ENCODE data around the gene CACNG4.

The CACNG4 gene

DNA sequence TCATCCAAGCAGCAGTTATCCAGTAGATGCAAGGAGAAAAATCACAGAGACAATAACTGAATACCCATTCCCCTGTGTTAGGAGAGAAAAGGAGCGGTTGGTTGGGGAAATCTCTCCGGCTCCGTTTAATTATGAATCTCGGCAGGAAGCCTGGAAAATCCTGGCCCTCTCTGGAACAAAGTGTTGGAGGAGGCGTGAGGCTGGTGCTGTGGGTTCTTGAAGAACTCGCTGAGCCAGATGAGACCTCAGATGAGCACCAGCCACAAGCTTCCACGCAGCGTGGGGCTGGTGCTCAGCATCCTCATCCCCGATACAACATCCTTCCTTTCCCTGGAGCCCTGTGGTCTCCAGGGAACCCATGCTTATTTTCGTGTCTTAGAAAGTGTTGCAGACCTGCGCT is 39.7 kb downstream of the CACNG4 start:
- H3K9me3 ChIP-seq (ENCODE audit: insufficient read depth, low read depth, low read length): peaks cover 6% of the 10 kb centered on the region; the same call in 1 of the 2 replicates
- no peaks in the 10 kb centered on the region for H3K9me2 ChIP-seq (replicated peaks; ENCODE audit: low read depth, low read length)
- H4K20me1 ChIP-seq (ENCODE audit: insufficient read depth, low read length, poor library complexity, severe bottlenecking): no peaks in the 10 kb centered on the region
- no peak overlapping the region for H2AFZ ChIP-seq (ENCODE audit: low read length)
- H3K4me1 ChIP-seq (ENCODE audit: insufficient read depth, low read length, poor library complexity, severe bottlenecking): no peaks in the 10 kb centered on the region
- no peaks in the 10 kb centered on the region for H3K36me3 ChIP-seq (ENCODE audit: insufficient read depth, low read length)
- no peak overlapping the region for H3K9ac ChIP-seq (ENCODE audit: low read depth, low read length, poor library complexity, severe bottlenecking)
- no peaks in the 10 kb centered on the region for H3K27me3 ChIP-seq (ENCODE audit: insufficient read depth, low read length, poor library complexity, severe bottlenecking)
- H3K79me2 ChIP-seq (ENCODE audit: insufficient read depth, low read length): no peaks in the 10 kb centered on the region
- H3K4me3 ChIP-seq (ENCODE audit: low read length, poor library complexity, severe bottlenecking): no peak overlapping the region
- H3F3A ChIP-seq (ENCODE audit: low read depth): no peaks in the 10 kb centered on the region
- H3K4me2 ChIP-seq (ENCODE audit: low read depth, low read length, poor library complexity, severe bottlenecking): no peak overlapping the region
- no peak for TF ChIP-seq EZH2phosphoT487 (IDR thresholded peaks at IDR 0.05; ENCODE audit: borderline replicate concordance)
- TF ChIP-seq, protein P1, sequence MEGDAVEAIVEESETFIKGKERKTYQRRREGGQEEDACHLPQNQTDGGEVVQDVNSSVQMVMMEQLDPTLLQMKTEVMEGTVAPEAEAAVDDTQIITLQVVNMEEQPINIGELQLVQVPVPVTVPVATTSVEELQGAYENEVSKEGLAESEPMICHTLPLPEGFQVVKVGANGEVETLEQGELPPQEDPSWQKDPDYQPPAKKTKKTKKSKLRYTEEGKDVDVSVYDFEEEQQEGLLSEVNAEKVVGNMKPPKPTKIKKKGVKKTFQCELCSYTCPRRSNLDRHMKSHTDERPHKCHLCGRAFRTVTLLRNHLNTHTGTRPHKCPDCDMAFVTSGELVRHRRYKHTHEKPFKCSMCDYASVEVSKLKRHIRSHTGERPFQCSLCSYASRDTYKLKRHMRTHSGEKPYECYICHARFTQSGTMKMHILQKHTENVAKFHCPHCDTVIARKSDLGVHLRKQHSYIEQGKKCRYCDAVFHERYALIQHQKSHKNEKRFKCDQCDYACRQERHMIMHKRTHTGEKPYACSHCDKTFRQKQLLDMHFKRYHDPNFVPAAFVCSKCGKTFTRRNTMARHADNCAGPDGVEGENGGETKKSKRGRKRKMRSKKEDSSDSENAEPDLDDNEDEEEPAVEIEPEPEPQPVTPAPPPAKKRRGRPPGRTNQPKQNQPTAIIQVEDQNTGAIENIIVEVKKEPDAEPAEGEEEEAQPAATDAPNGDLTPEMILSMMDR (conservative IDR thresholded peaks at IDR 0.05; ENCODE audit: low read length): no peak

- Histone ChIP-seq H3K4me3 (ENCODE audit: low read length, poor library complexity, severe bottlenecking) (no peak overlapping the region), H3K79me2 (ENCODE audit: insufficient read depth, low read length) (no peaks in the 10 kb centered on the region), H3K36me3 (ENCODE audit: insufficient read depth, low read length) (no peaks in the 10 kb centered on the region), H3K9me2 (replicated peaks; ENCODE audit: low read depth, low read length) (no peaks in the 10 kb centered on the region), H3K9me3 (ENCODE audit: insufficient read depth, low read depth, low read length) (peaks cover 6% of the 10 kb centered on the region; the same call in 1 of the 2 replicates), H4K20me1 (ENCODE audit: insufficient read depth, low read length, poor library complexity, severe bottlenecking) (no peaks in the 10 kb centered on the region), H3K4me2 (ENCODE audit: low read depth, low read length, poor library complexity, severe bottlenecking) (no peak overlapping the region), H2AFZ (ENCODE audit: low read length) (no peak overlapping the region), H3K27me3 (ENCODE audit: insufficient read depth, low read length, poor library complexity, severe bottlenecking) (no peaks in the 10 kb centered on the region), H3K4me1 (ENCODE audit: insufficient read depth, low read length, poor library complexity, severe bottlenecking) (no peaks in the 10 kb centered on the region), H3K9ac (ENCODE audit: low read depth, low read length, poor library complexity, severe bottlenecking) (no peak overlapping the region), H3F3A (ENCODE audit: low read depth) (no peaks in the 10 kb centered on the region)
- TF ChIP-seq, protein P1 (conservative IDR thresholded peaks at IDR 0.05; ENCODE audit: low read length): no peak
- no peak for TF ChIP-seq EZH2phosphoT487 (IDR thresholded peaks at IDR 0.05; ENCODE audit: borderline replicate concordance)
Observed at GRCh38 chr17:67007266-67007665, 42.8 kb downstream of the CACNG4 start.

DNA sequence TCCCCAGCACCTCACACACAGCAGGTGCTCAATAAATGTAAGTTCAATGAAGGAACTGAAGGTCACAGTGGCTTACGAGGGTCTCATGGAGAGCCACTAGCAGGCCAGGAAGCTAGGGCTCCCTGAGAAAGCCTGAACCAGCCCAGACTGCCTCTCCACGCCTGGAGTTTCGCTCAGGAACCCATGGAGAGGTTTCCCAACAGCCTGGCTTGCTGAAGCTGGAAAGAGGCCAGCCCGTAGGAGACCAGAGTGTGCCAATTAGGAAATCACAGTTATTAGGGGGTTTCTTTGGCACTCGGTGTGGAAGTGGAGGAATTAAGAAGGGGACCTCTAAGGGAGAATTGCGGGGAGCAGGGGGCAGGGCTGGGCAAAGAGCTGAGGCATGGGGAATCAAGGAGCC is 43.6 kb downstream of the CACNG4 start:
- Histone ChIP-seq H3F3A (ENCODE audit: low read depth) (no peaks in the 10 kb centered on the region), H3K9ac (ENCODE audit: low read depth, low read length, poor library complexity, severe bottlenecking) (no peak overlapping the region), H3K27me3 (ENCODE audit: insufficient read depth, low read length, poor library complexity, severe bottlenecking) (no peaks in the 10 kb centered on the region), H4K20me1 (ENCODE audit: insufficient read depth, low read length, poor library complexity, severe bottlenecking) (no peaks in the 10 kb centered on the region), H2AFZ (ENCODE audit: low read length) (no peak overlapping the region), H3K4me1 (ENCODE audit: insufficient read depth, low read length, poor library complexity, severe bottlenecking) (no peaks in the 10 kb centered on the region), H3K4me3 (ENCODE audit: low read length, poor library complexity, severe bottlenecking) (no peak overlapping the region), H3K4me2 (ENCODE audit: low read depth, low read length, poor library complexity, severe bottlenecking) (no peak overlapping the region), H3K36me3 (ENCODE audit: insufficient read depth, low read length) (no peaks in the 10 kb centered on the region), H3K9me2 (replicated peaks; ENCODE audit: low read depth, low read length) (no peaks in the 10 kb centered on the region), H3K79me2 (ENCODE audit: insufficient read depth, low read length) (no peaks in the 10 kb centered on the region), H3K9me3 (ENCODE audit: insufficient read depth, low read depth, low read length) (peaks cover 6% of the 10 kb centered on the region; the same call in 1 of the 2 replicates)
- TF ChIP-seq EZH2phosphoT487 (IDR thresholded peaks at IDR 0.05; ENCODE audit: borderline replicate concordance): no peak
- TF ChIP-seq, protein P1 (conservative IDR thresholded peaks at IDR 0.05; ENCODE audit: low read length): no peak
